GM12878 (cell line): ENCODE measurements around the gene DNAH17. TPM values are rescaled to one million over a fixed set of nuclear protein-coding genes. Genes with fewer than 3 reads are reported as not detected.

Experiments
- ATAC-seq: fragments of 200-7000 bp; cut with Tn5 transposase; 3 replicates; pipeline ENCODE4 v1.9.1; 2020; ENCODE audit warnings: mild to moderate bottlenecking, moderate library complexity
- BruUV-seq: library from RNA; stranded (reverse); fragments of 400-500 nt; replicated peaks from 2 replicates; lab custom pipeline; 2021; lab: Mats Ljungman, UMichigan
- CTCF ChIA-PET: fragments of 300-600 bp; sonication (Branson Sonifier 250); formaldehyde crosslinking; extraction: SDS; loops from one replicate; lab custom pipeline; 2021; ENCODE audit warnings: inconsistent platforms; lab: Yijun Ruan, JAX
- POLR2A ChIA-PET: fragments of 350-600 bp; formaldehyde crosslinking; extraction: SDS; loops from one replicate; lab custom pipeline; 2021; ENCODE audit warnings: inconsistent platforms; lab: Charles Lee
- RAD21 ChIA-PET: fragments of 300-600 bp; sonication (Branson Sonifier 250); formaldehyde crosslinking; loops from one replicate; lab custom pipeline; 2023; ENCODE audit warnings: antibody characterized with exemption; ENCODE audit not compliant: unreplicated experiment; lab: Charles Lee
- SMC1A ChIA-PET: fragments of 300-600 bp; sonication (Branson Sonifier 250); formaldehyde crosslinking; loops from one replicate; lab custom pipeline; 2023; ENCODE audit not compliant: unreplicated experiment, uncharacterized antibody; lab: Charles Lee
- DNase-seq: peaks from one replicate; pipeline ENCODE4 v3.0.0-alpha.2; 2011; ENCODE audit warnings: low read depth, low spot score
- FAIRE-seq: peaks from 3 replicates; lab custom pipeline; 2011; peaks lifted over from hg19 to GRCh38; lab: Jason Lieb, UNC
- H2AFZ ChIP-seq: 2 replicates; pipeline ENCODE4 v1.6.0; 2011; ENCODE audit warnings: low read depth, low read length, control low read depth; ENCODE audit not compliant: control insufficient read depth
- H3K27ac ChIP-seq: 2 replicates; pipeline ENCODE4 v1.5.1; 2011; ENCODE audit warnings: control low read depth; ENCODE audit not compliant: control insufficient read depth, insufficient read depth
- H3K27me3 ChIP-seq, 2 experiments: replicated peaks in 1 of 2; 2 replicates each; pipeline versions ENCODE4 v1.6.0 to v1.6.1; 2011; ENCODE audit warnings: low read length in 1 of 2; ENCODE audit not compliant: control insufficient read depth in 2 of 2, insufficient read depth in 2 of 2
- H3K36me3 ChIP-seq, 2 experiments: 2 replicates each; pipeline ENCODE4 v1.5.1; 2011; ENCODE audit warnings: low read length in 1 of 2; ENCODE audit not compliant: control insufficient read depth in 2 of 2, insufficient read depth in 2 of 2
- H3K4me1 ChIP-seq: 2 replicates; pipeline ENCODE4 v1.6.1; 2011; ENCODE audit warnings: mild to moderate bottlenecking, low read length, moderate library complexity, mixed read lengths; ENCODE audit not compliant: control insufficient read depth, insufficient read depth
- H3K4me2 ChIP-seq: 2 replicates; pipeline ENCODE4 v1.6.0; 2011; ENCODE audit warnings: control low read depth; ENCODE audit not compliant: control insufficient read depth, insufficient read depth
- H3K4me3 ChIP-seq: fragments of 200-600 bp; sonication (generic); 2 replicates; pipeline ENCODE4 v1.5.1; 2016
- H3K79me2 ChIP-seq: 2 replicates; pipeline ENCODE4 v1.6.0; 2011; ENCODE audit warnings: low read length; ENCODE audit not compliant: control insufficient read depth, insufficient read depth
- H3K9ac ChIP-seq: 2 replicates; pipeline ENCODE4 v1.8.0; 2011; ENCODE audit warnings: low read length, control low read depth, mixed read lengths; ENCODE audit not compliant: control insufficient read depth, insufficient read depth
- H3K9me3 ChIP-seq: replicated peaks from 3 replicates; pipeline ENCODE4 v1.5.1; 2011; ENCODE audit warnings: mild to moderate bottlenecking, low read length; ENCODE audit not compliant: control insufficient read depth, insufficient read depth
- H4K20me1 ChIP-seq: 2 replicates; pipeline ENCODE4 v1.6.0; 2011; ENCODE audit not compliant: control insufficient read depth, insufficient read depth
- ATF7 ChIP-seq: fragments of 450-650 bp; IDR thresholded peaks from 2 replicates; pipeline ENCODE4 v1.6.1; 2016; ENCODE audit warnings: low read depth, mild to moderate bottlenecking
- BCLAF1 ChIP-seq: fragments of 450-650 bp; IDR thresholded peaks from 2 replicates; pipeline ENCODE4 v1.6.1; 2017; ENCODE audit warnings: antibody characterized with exemption, mild to moderate bottlenecking, moderate library complexity
- EED ChIP-seq: sonication (generic); IDR thresholded peaks from 2 replicates; pipeline ENCODE4 v1.6.1; 2016; ENCODE audit warnings: antibody characterized with exemption, low read depth
- SUPT20H ChIP-seq: IDR thresholded peaks from 2 replicates; pipeline ENCODE4 v1.6.1; 2011; ENCODE audit warnings: low read depth, mild to moderate bottlenecking, low read length, moderate library complexity, borderline replicate concordance; ENCODE audit not compliant: control insufficient read depth
- YBX1 ChIP-seq: fragments of 450-650 bp; IDR thresholded peaks from 2 replicates; pipeline ENCODE4 v1.6.1; 2016; ENCODE audit warnings: antibody characterized with exemption
- WGBS: methylation state at CpG from one replicate; pipeline ENCODE4 v1.1.6; 2016; ENCODE audit warnings: low lambda C conversion rate; ENCODE audit not compliant: insufficient replicate concordance, insufficient coverage; ENCODE audit errors: missing lambda C conversion rate; 5-methylcytosine and 5-hydroxymethylcytosine counted together
- in situ Hi-C: fragments of 300-500 bp; cut with MboI; formaldehyde crosslinking; loops from 9 replicates; pipeline ENCODE4 v1.14.3; 2018; ENCODE audit warnings: mixed read lengths
- intact Hi-C: fragments of 100-400 bp; cut with micrococcal nuclease; formaldehyde crosslinking; loops from one replicate; pipeline ENCODE4 v1.14.2; 2022; ENCODE audit not compliant: unreplicated experiment
- polyA plus RNA-seq, 11 experiments: library from polyadenylated mRNA; depleted of rRNA in 4 of 11; unstranded in 6 of 11; stranded (reverse) in 5 of 11; fragments of >200 nt; fragmentation: Nextera tagmentation in 4 of 11; fragmentation: Illumina TruSeq in 1 of 11; extraction: Ambion mirVana in 4 of 11; extraction: Trizol in 1 of 11; gene quantifications; 1 replicate in 1 of 11; 2 replicates in 10 of 11; pipeline versions ENCODE4 v1.2.1 to v1.2.3, GENCODE V29; 2011 to 2016; ENCODE audit warnings: inconsistent platforms in 2 of 11, missing spikeins in 2 of 11, low read depth in 1 of 11
- total RNA-seq, 4 experiments: library from RNA; depleted of rRNA in 3 of 4; stranded (reverse); fragments of >200 nt in 3 of 4; fragmentation: Illumina TruSeq in 1 of 4; extraction: Trizol in 1 of 4; gene quantifications; 2 replicates each; pipeline versions ENCODE4 v1.2.1 to v1.2.3, GENCODE V29; 2013 to 2021

The DNAH17 gene
- total and polyA plus RNA-seq, 10 of the 15 experiments (the other 5 are each of a cell fraction or from before 2014, with no cell fraction given): 0.16 to 2.9 (median 0.56) TPM

- Histone ChIP-seq H3K79me2 (no peaks in the 10 kb centered on the region), H4K20me1 (no peaks in the 10 kb centered on the region), H3K4me1 (no peaks in the 10 kb centered on the region), H3K4me2 (no peak overlapping the region), H3K9ac (no peak overlapping the region), H3K4me3 (no peak overlapping the region), H3K36me3 (no peaks in the 10 kb centered on the region), H3K9me3 (no peaks in the 10 kb centered on the region), H3K27me3 (no peaks in the 10 kb centered on the region; a peak in 1 of 4 replicates), H2AFZ (no peak overlapping the region), H3K27ac (no peak overlapping the region)
- in situ Hi-C loops (no loop called here), intact Hi-C loops (no loop called here)
- 43% methylated on average over 2 of the region's 2 CpGs for WGBS
- RAD21 ChIA-PET: no interaction called here
- ATAC-seq (no peak), DNase-seq (no peak), FAIRE-seq (no peak)
- TF ChIP-seq BCLAF1: no peak
- no peak for TF ChIP-seq YBX1
- no peak for TF ChIP-seq ATF7
- TF ChIP-seq EED: no peak
- no peak for TF ChIP-seq SUPT20H
- SMC1A ChIA-PET: no interaction called here
- POLR2A ChIA-PET: no interaction called here
- BruUV-seq: no TSS peak
- CTCF ChIA-PET: interaction anchor here (0.9 kb wide), 1 partner anchor 335 kb away, joined by 3 read pairs; no protein-coding TSS in a partner anchor
These were observed 46.5 kb downstream of the DNAH17 start for GRCh38 chr17:78530675-78531074.
